CD14-positive monocyte (primary cell): ENCODE measurements around the gene C1QTNF9. TPM values are rescaled to one million over a fixed set of nuclear protein-coding genes. Genes with fewer than 3 reads are reported as not detected.
"Not testable (repeated sequence)": the region's sequence is repeated elsewhere in the genome, so short reads cannot be mapped to it uniquely, and the experiment has no call there.

Experiments used
- DNase-seq, 3 donors: peaks; one replicate each; pipeline ENCODE4 v3.0.0-alpha.2; 2011 to 2022
- H2AFZ ChIP-seq: 2 replicates; pipeline ENCODE4 v1.6.0; 2012; ENCODE audit warnings: mild to moderate bottlenecking, low read depth, low read length, inconsistent platforms; ENCODE audit not compliant: insufficient read depth, poor library complexity, severe bottlenecking
- H3K27ac ChIP-seq, 2 donors: 1 replicate in 1 of 2; 2 replicates in 1 of 2; pipeline ENCODE4 v1.5.1; 2012 to 2013; ENCODE audit warnings: low read length in 2 of 2, control low read depth in 1 of 2, inconsistent platforms in 1 of 2, low read depth in 1 of 2, mild to moderate bottlenecking in 1 of 2
- H3K27me3 ChIP-seq, 2 donors: one replicate each; pipeline versions ENCODE4 v1.6.0 to v1.6.1; 2011 to 2013; ENCODE audit warnings: low read length in 2 of 2; ENCODE audit not compliant: control insufficient read depth in 2 of 2, insufficient read depth in 2 of 2
- H3K36me3 ChIP-seq, 2 donors: replicated peaks in 1 of 2; 1 replicate in 1 of 2; 2 replicates in 1 of 2; pipeline versions ENCODE4 v1.5.1 to v1.6.1; 2012 to 2013; ENCODE audit warnings: low read length in 2 of 2, control low read depth in 1 of 2, inconsistent platforms in 1 of 2, mild to moderate bottlenecking in 1 of 2; ENCODE audit not compliant: insufficient read depth in 2 of 2, control insufficient read depth in 1 of 2
- H3K4me1 ChIP-seq, 2 donors: 1 replicate in 1 of 2; 2 replicates in 1 of 2; pipeline versions ENCODE4 v1.5.1 to v1.6.1; 2012 to 2013; ENCODE audit warnings: low read length in 2 of 2, control low read depth in 1 of 2, inconsistent platforms in 1 of 2, mild to moderate bottlenecking in 1 of 2, moderate library complexity in 1 of 2; ENCODE audit not compliant: insufficient read depth in 2 of 2, control insufficient read depth in 1 of 2
- H3K4me2 ChIP-seq: replicated peaks from 2 replicates; pipeline ENCODE3; 2012; ENCODE audit warnings: low read length, moderate library complexity, mild to moderate bottlenecking; ENCODE audit not compliant: poor library complexity, severe bottlenecking; ENCODE audit errors: extremely low read depth
- H3K4me3 ChIP-seq, 3 experiments: fragments of 200-600 bp in 1 of 3; sonication (generic) in 1 of 3; replicated peaks in 1 of 3; 1 replicate in 2 of 3; 2 replicates in 1 of 3; pipeline ENCODE4 v1.5.1; 2011 to 2013; ENCODE audit warnings: low read length in 3 of 3, mild to moderate bottlenecking in 3 of 3, control low read depth in 2 of 3, low read depth in 2 of 3, inconsistent platforms in 1 of 3, moderate library complexity in 1 of 3
- H3K79me2 ChIP-seq: 2 replicates; pipeline ENCODE4 v1.6.0; 2012; ENCODE audit warnings: mild to moderate bottlenecking, control low read depth, inconsistent platforms, low read length, moderate library complexity; ENCODE audit not compliant: insufficient read depth
- H3K9ac ChIP-seq: 2 replicates; pipeline ENCODE4 v1.6.0; 2017; ENCODE audit warnings: low read length, mild to moderate bottlenecking; ENCODE audit not compliant: insufficient read depth, poor library complexity, severe bottlenecking
- H3K9me3 ChIP-seq, 2 donors: replicated peaks in 1 of 2; 1 replicate in 1 of 2; 2 replicates in 1 of 2; pipeline versions ENCODE4 v1.5.1 to v1.6.1; 2012 to 2013; ENCODE audit warnings: low read length in 2 of 2, control low read depth in 1 of 2; ENCODE audit not compliant: control insufficient read depth in 1 of 2, insufficient read depth in 1 of 2
- H4K20me1 ChIP-seq: 2 replicates; pipeline ENCODE4 v1.6.0; 2012; ENCODE audit warnings: mild to moderate bottlenecking, low read length, control low read depth, moderate library complexity; ENCODE audit not compliant: insufficient read depth
- H3K27ac Mint-ChIP-seq, 7 donors: one replicate each; pipeline ENCODE4 v1.8.0; 2020; ENCODE audit warnings: mild to moderate bottlenecking in 7 of 7, mixed read lengths in 7 of 7, moderate library complexity in 6 of 7, inconsistent platforms in 2 of 7
- H3K27me3 Mint-ChIP-seq, 3 donors: one replicate each; pipeline ENCODE4 v1.8.0; 2021 to 2022; ENCODE audit warnings: low read depth in 3 of 3, mild to moderate bottlenecking in 3 of 3, mixed read lengths in 3 of 3, moderate library complexity in 3 of 3, inconsistent platforms in 1 of 3
- H3K36me3 Mint-ChIP-seq, 2 donors: one replicate each; pipeline ENCODE4 v1.8.0; 2020; ENCODE audit warnings: mixed read lengths in 2 of 2, inconsistent platforms in 1 of 2, mild to moderate bottlenecking in 1 of 2
- H3K4me1 Mint-ChIP-seq: one replicate; pipeline ENCODE4 v1.8.0; 2020; ENCODE audit warnings: mild to moderate bottlenecking, mixed read lengths
- H3K4me3 Mint-ChIP-seq, 2 donors: one replicate each; pipeline ENCODE4 v1.8.0; 2020; ENCODE audit warnings: mild to moderate bottlenecking in 2 of 2, mixed read lengths in 2 of 2, moderate library complexity in 1 of 2
- H3K9me3 Mint-ChIP-seq, 7 donors: one replicate each; pipeline ENCODE4 v1.8.0; 2020 to 2022; ENCODE audit warnings: mixed read lengths in 7 of 7, mild to moderate bottlenecking in 6 of 7, moderate library complexity in 6 of 7, inconsistent platforms in 2 of 7
- CTCF ChIP-seq: fragments of 200-600 bp; IDR thresholded peaks from one replicate; pipeline ENCODE4 v1.8.0; 2022; ENCODE audit warnings: antibody characterized with exemption, mild to moderate bottlenecking
- WGBS: methylation state at CpG from one replicate; pipeline ENCODE4 v1.1.5; 2013; ENCODE audit warnings: missing lambda C conversion rate; ENCODE audit not compliant: insufficient coverage; 5-methylcytosine and 5-hydroxymethylcytosine counted together
- intact Hi-C, 2 donors: fragments of 100-400 bp; cut with micrococcal nuclease; formaldehyde crosslinking; loops; one replicate each; pipeline versions ENCODE4 v1.15.0 to v1.15.1; 2023
- polyA plus RNA-seq, 3 donors: library from polyadenylated mRNA; depleted of rRNA in 1 of 3; unstranded in 2 of 3; stranded (reverse) in 1 of 3; fragments of 300-500 nt in 2 of 3; fragments of >200 nt in 1 of 3; fragmentation: Illumina TruSeq in 2 of 3; gene quantifications; 1 replicate in 2 of 3; 2 replicates in 1 of 3; pipeline ENCODE4 v1.2.3, GENCODE V29; 2012 to 2021

The C1QTNF9 gene
- polyA plus RNA-seq, 3 donors = not detected

DNA sequence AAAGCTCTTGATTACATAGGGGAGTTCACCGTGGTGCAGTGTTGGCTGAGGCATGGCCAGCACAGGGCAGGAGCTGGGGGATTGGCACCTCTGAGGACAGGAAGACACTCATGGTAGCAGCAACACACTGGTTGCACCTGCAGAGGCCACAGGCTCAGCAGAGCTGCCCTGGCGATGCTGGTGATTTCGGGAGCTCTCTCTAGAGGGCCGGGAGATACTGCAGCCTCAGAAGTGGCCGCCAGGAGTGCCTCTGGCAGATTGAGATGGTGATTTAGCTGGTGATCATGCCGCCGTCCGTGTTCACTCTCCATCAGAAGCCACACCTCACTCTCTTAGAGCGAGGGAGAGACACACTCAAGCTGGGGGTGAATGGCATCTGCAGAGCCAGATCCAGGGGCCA lies 49.9 kb downstream of the C1QTNF9 start:
- H3K36me3 Mint-ChIP-seq, intact Hi-C loops, H3K27ac ChIP-seq, H4K20me1 ChIP-seq, H3K4me2 ChIP-seq, H3K4me1 ChIP-seq, H3K9ac ChIP-seq, H3K27ac Mint-ChIP-seq, H3K27me3 ChIP-seq, H3K79me2 ChIP-seq, H3K4me1 Mint-ChIP-seq, H3K4me3 Mint-ChIP-seq, H3K4me3 ChIP-seq, H3K9me3 Mint-ChIP-seq, H3K36me3 ChIP-seq, H2AFZ ChIP-seq, DNase-seq, H3K27me3 Mint-ChIP-seq, H3K9me3 ChIP-seq: not testable (repeated sequence)
- 83% methylated on average over 1 of the region's 9 CpGs for WGBS

DNA sequence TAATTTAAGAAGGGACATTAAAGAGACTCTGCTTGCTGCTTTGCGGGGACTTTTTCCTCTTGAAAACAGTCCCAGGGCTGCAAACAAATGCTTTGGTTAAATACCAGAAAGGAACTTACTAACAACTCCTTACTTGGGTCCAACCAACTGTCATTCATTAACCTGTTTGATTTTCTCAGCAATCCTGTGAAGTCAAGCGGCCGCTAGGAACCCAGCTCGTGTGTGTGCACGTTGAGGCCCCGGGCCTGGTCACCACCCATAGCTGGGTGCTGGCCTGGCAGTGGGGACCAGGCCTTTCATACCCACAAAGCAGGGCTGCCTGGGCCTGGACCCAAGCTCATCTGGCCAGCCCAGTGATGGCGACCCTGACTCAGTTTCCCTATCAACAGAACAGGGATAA lies 50.7 kb downstream of the C1QTNF9 start:
- TF ChIP-seq CTCF = no peak
- Histone ChIP-seq H3K27ac (no peak overlapping the region), H3K4me2 (no peak overlapping the region), H4K20me1 (no peaks in the 10 kb centered on the region), H3K9me3 (no peaks in the 10 kb centered on the region), H3K36me3 (no peaks in the 10 kb centered on the region), H3K4me3 (no peak overlapping the region), H3K27me3 (no peaks in the 10 kb centered on the region), H3K4me1 (no peaks in the 10 kb centered on the region), H2AFZ (no peak overlapping the region), H3K9ac (no peak overlapping the region), H3K79me2 (no peaks in the 10 kb centered on the region)
- no peaks in the 10 kb centered on the region for H3K36me3 Mint-ChIP-seq
- WGBS = 95% methylated on average over 6 of the region's 7 CpGs
- no peak for DNase-seq
- intact Hi-C loops = no loop called here
- no peaks in the 10 kb centered on the region for H3K9me3 Mint-ChIP-seq
- no peak overlapping the region for H3K27ac Mint-ChIP-seq
- peaks cover 0 to 5% (median under 1%) of the 10 kb centered on the region in 3 donors for H3K27me3 Mint-ChIP-seq
- no peaks in the 10 kb centered on the region for H3K4me1 Mint-ChIP-seq
- no peak overlapping the region for H3K4me3 Mint-ChIP-seq
